HG02981 (cell line): ENCODE results near the gene MYOM3.

Source experiments
- ATAC-seq: cut with Tn5 transposase; IDR thresholded peaks from one replicate; pipeline ENCODE4 v1.9.1; 2021; ENCODE audit warnings: mild to moderate bottlenecking, moderate library complexity; ENCODE audit not compliant: unreplicated experiment

Gene MYOM3

DNA sequence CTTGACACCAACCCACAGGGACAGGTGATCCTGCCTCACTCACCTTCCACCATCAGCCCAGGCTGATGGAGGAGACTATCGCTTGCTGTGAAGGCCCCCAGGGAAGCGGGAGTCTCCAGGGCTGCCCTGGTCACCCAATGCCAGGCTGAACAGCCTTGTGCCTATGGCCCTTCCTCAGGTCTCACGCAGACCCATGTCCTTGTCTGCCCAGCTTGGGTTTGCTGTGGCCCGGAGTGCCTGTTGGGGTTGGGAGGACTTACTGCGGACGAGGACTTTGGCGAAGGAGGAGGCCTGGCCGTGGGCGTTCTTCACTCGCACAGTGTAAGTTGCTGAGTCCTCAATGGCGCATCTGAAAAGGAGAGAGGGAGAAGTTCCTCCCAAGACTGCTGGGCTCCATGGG is 14.3 kb downstream of the MYOM3 start:
- no peak for ATAC-seq

DNA sequence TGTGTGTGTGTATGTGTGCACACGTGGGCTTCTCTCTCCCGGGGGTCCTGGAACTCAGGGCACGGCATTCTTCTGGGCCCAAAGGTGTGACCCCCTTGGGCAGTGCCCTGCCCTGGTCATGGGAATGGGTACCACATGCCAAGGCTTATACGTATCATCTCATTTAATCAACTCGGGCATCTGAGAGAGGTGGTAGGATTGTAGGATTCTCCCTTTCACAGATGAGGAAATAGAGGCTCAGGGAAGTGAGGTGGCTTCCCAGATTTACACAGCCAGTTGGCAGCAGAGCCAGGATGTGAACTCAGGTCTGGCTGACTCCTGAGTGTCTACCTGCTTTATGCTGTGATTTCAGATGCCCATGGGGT is 15.2 kb downstream of the MYOM3 start:
- no peak for ATAC-seq

DNA sequence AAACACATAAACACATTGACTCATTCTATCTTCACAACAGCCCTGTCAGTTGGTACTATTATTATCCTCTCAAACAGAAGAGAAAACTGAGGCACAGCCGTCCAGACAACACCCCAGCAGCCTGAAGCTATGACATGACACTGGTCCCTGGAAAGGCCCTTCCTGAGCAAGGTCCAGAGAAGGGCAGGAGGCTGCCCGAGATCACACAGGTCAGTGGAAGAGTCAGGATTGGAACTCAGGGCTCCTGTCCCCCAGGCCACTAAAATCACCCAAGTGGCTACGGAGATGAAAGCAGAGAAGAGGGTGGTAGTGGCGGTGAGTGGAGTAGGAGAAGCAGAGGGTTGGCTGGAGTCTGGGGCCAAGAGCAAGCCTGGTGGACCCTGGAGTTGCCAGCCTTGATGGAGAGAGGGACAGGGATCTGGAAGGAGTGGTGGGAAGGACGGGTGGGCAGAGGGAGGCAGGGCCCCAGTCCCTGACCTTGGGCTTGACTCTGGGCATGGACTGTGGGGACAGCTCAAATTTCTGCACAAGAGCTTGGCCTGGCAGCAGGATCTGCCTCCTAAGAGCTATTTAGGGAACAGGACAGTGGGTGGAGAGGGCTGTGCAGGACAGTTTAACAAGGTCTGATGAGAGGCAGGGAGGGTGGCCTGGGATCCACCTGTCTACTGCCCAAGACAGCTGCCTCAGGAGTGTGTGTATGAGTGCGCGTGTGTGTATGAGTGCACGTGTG is 15.8 kb downstream of the MYOM3 start:
- ATAC-seq = no peak

DNA sequence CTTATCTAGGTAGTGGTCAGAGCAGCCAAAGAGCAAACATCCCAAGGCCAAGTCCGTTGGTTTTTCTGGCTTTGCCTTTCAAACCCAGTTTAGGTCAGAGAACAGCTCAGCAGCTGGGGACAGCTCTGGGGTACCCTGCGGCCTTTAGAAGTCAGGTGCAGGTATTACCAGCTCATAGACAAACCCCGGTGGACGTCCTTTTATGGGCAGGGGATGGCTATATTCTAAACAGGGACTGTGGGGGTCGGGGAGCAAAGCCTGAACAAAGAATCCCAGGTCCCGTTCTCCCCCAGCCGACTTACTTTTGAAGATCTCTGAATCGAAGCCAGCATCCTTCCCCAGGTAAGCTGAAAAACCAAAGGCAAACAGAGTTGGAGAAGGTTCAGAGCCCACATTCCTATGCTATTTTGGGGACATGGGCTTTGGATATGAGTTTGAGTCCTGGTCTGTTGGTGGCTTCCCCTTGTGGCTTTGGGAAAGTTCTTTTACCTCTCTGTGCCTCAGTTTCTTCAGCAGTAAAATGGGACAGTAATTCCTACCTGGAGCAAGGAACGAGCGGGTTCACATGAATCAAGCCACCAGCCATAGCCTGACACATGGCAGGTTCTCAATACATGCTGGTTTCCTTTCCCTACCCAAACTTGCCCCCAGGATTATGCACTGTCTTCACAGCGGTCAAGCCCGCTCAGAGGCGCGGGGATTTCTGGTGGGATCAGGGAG is 16.6 kb downstream of the MYOM3 start:
- no peak for ATAC-seq

DNA sequence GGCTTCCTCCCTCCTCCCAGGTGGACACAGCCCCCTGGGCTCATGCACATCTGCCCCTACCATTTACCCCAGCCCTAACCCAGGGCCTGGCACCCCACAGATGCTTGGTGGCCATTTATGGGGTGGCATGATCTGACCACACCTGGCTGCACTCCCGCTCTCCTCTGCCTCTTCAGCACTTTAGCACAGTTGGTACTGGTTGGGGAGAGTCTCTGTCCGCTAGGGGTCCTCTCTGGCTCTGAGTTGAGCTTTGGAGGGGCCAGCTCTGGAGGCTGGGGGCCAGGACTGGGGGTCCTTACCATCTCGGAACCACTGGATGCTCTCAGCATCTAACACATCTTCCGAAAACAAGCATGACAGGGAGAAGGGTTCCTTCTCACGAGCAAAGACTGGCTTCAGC is 17.4 kb downstream of the MYOM3 start:
- ATAC-seq = no peak

DNA sequence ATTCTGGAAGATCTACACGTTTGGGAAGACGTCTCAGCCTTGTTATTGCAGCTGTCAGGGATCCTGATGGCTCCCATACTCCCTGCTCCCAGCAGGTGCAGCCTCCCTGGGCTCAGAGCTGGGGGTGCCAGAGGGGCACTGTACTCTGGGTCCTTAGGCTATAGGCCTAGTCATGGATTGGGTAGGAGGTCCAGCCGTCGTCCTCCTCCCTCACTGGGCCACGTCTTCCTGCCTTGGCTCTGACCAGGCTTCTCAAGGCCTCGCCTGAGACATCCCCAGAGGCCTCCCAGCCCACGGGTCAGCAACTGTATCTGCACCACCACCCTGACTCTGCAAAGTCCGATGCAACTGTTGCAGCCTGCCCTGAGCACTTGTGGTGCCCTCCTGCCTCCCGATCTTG is 18.2 kb downstream of the MYOM3 start:
- no peak for ATAC-seq

DNA sequence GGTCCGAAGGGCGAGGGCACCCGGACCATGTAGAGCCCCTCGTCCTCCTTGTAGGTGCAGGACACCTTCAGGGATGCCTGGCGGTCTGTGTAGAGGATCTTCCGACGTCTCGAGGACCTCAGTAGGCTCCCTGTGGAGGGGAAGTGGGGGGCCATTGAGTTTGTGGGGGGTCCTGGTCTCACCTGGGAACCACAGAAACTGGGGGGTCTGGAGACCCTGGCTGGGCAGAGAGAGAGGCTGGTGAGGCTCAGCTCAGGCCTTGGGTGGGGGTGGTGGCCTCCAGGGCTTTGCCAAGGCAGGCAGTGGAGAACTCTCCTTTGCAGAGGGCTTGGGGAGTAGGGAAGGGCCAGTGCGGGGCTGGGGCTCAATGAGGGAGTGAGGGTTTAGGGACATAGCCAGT is 19.0 kb downstream of the MYOM3 start:
- ATAC-seq = no peak

DNA sequence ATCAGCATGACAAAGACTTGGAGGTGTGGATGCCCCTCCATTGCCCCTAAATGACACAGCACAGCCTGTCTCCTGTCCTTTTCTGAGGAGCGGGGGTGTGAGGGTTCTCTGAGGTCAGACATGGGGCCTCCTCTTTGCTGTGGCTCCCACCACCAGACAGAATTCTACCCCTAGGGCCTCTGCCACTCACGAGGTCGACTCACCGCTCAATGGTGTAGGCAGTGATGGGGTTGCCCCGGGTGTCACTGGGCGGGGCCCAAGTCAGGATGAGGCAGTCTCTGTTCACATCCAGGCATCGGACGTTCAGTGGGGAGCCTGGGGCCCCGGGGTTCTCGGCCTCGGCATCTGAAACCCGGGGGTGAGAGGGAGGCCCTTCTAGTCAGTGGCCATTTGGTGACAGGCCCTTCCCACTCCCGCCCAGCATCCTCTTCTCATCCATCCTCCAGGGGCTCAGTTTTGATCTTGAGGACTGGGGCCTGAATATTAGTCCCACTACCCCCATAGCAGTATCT is 19.9 kb downstream of the MYOM3 start:
- no peak for ATAC-seq

DNA sequence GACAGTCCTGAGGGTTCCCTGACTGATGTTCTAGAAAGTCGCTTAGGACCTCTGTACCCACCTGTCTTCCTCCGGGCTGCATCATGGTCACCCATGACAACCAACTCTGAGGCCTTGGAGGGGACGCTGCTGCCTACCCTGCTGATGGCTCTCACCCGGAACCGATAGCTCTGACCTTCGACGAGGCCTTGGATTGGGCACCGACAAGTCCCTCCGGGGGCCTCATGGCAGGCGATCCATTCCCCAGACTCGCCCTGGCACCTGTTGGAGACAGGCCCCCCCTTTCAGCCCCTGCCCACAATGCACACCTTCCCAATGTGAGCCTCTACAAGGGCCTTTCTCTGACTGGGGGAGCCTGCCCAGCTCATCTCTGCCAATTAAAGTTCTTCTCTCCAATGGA is 21.2 kb downstream of the MYOM3 start:
- ATAC-seq = no peak

DNA sequence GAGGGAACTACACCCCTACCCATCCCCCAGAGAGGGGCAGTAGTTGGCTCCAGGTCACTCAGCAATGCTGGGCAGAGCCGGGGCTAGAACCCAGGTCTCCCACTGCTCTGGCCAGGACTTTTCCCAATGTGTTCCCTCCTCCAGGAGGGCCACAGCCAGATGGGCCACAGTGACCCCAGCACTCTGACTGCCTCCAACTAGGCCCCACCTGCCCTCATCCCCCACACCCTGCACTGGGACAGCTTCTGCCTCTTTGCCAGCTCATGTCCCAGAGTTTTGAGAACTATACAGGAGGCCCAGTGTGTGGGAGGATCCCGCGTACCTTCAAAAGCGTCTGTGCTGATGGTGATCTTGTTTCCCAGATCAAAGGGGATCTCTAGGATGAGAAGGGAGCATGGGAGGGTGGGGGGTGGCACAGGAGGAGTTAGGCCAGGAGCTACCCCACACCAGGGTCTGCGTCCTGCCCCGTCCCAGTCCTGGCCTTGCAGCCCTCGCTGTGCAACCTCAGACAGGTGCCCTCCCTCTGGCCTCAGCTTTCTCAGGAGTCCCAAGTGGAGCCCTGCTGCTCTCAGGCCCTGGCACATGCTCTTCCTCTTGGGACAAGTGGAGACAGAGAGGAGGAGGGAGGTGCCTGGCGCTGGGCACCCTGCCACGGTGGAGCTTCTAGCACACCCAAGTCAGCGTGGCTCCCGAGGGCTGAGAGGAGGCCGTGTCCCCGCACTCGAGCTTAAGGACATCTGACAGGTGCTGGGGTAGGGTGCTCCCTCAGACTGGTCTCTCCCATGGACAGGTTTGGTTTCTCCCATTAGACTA is 22.0 kb downstream of the MYOM3 start:
- ATAC-seq = no peak

DNA sequence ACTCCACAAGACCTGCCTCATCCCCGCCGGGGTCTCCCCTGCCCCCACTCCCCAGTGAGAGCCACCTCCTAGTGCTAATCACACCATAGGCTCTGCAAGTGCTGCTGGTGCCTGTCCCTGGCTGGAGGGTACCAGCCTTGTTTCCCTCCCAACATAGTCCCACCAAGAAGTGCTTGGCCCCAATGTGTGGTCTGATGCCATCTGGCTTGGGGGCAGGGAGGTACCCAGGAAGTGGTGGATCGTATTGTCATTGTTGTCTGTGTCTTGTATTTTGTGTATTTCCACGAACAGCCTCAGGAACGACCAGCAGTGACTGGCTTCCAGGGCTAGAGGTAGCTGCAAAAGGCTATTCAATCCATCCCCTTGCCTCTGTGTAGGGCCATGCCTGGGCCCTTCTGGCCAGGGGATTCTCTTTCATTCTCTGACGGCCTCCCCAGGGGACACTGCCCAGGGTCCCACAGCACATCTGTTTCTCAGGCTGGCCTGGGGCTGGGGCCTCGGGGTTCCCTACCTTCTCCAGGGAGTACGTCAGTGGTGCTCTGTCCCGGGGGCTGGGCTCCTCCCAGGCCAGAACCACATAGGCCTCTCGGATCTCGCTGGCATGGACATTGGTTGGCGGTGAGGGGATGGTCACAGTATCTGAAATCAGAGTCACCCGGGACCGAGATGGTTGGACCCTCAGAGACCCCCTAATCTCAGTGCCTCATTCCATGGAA is 22.8 kb downstream of the MYOM3 start:
- ATAC-seq = no peak

DNA sequence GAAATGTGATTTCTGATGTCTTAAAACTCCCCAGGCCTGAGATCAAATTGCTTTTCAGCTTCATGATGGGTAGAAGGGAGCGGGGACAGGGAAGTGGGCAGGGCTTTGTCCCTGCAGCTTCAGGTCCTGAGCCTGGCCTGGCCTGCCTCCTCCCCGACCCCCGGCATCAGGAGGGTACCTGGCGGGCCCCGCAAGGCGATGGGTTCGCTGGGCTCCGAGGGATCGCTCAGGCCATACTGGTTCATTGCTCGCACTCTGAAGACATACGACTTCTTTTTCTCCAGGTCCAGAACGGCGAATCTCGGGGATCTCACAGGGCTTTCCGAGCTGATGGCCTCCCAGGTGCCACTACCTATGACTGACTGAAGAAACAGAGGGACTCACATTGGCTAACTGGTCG is 25.5 kb downstream of the MYOM3 start:
- ATAC-seq = no peak

DNA sequence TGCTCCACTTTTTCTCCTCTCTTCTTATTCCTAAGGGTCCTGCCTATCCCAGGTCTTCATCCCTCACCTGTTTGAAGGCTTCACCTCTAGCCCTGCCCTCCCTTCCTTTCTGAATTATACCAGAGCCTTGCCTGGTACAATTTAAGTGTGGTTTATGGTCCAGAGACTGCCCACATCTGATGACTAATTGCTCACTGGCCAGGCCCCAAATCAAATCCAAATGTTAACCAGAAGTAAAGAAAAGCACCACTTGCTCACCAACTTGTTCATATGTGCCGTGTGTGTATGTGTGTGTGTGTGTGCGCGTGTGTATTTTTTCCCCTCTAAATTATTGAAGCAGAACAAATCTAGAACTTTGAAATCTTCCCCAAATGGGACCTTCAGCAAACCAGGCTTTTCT is 26.4 kb downstream of the MYOM3 start:
- ATAC-seq = no peak

DNA sequence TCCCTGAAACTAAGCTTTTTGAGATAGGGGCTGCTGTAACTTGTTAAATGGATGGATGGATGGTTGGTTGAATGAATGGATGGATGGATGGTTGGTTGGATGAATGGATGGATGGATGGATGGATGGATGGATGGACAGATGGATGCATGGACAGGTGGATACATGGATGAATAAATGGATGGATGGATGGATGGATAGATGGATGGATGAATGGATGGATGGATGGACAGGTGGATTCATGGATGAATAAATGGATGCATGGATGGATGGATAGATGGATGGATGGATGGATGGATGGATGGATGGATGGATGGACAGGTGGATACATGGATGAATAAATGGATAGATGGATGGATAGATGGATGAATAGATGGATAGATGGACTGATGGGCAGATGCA is 26.9 kb downstream of the MYOM3 start:
- ATAC-seq = no peak

DNA sequence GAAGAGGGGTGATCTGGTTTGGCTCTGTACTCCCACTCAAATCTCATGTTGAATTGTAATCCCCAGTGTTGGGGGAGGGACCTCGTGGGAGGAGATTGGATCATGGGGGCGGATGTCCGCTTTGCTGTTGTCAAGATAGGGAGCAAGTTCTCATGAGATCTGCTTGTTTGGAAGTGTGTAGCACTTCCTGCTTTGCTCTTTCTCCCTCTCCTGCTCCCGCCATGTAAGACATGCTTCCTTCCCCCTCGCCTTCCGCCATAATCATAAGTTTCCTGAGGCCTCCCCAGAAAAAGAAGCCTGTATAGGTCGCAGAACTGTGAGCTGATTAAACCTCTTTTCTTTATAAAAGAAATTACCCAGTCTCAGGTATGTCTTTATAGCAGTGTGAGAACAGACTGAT is 27.9 kb downstream of the MYOM3 start:
- ATAC-seq = no peak

DNA sequence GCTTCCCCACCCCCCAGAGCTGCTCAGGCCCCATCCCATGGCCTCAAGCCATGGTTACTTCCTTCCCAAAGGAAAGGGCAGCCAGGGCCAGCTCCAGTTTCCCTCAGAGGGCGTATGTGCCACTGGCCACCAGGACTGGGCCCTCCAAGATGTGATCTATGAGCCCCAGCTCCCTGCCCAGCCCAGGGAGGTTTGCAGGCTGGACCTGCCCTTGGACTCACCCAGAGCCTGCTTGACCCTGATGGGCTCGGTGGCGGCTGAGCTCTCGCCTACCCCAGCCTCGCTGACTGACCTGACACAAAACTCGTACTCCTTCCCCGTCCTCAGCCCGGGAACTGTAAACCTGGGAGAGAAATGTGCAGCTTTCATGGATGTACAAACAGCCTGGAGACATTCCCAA is 29.6 kb downstream of the MYOM3 start:
- ATAC-seq = no peak

DNA sequence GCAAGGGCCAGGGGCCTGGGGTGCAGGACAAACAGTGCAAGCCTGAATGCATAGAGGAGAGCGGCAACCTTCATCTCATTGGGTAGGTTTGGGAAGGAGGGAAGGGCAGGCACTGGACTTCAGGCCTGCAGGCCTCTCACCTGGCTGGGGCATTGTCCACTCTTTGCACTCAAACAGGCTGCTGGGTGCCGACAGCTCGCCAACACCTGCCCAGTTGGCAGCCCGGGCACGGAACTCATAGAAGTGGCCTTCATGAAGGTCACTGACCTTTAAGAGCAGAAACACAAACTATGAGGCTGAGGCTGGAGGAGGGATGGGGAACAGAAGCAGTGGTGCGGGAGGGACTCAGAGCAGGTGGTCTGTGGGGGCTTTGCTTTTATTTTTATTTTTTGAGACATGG is 30.7 kb downstream of the MYOM3 start:
- ATAC-seq = no peak

DNA sequence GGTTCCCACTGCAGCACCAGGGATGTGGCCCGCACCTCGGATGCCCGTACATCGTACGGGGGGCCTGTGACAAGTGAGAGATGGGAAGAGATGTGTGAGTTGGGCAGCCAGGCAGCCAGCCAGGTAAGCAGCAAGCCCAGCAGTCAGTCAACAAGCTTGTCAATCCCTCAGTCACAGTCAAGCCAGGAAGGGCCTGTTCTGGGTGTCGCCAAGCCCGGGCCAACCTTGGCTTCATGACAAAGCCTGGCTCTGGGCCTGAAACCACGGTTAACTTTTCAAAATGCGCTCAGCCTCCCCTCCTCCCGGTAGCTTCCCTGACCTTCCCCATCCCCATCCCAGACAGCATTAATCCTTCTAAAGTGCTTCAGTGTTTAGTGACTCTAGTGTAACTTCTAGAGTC is 31.8 kb downstream of the MYOM3 start:
- ATAC-seq = no peak

DNA sequence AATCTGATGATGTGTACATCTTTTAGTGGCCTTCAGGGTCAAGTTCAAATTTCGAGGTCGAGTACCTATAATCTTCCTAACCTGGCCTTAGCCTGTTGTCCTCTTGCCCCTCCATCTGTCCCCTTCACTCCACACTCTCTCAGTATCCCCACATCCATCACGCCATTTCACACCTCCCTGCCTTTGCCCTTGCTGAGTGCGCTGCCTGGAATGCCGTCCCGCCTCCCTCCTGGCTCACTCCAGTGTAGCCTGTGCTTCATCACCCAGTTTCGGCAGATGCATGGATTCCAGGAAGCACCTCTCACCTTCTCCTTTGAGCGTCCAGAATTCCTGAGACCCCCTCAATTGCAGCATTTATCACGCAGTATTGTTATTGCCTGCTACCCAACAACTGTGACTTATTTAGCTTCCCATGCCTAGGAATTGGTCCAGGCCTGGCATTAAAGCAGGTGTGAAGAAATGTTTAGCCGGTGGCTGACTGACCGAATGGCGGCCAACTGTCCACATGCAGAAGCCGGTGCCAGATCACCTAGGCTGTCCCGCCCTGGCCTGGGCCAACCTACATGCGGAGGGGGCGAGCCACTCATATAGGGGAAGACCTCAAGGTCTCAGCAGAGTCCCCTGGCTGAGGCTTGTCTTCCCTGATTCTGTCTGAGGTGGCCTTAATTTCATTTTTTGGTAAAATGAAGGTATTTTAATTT is 34.5 kb downstream of the MYOM3 start:
- no peak for ATAC-seq

DNA sequence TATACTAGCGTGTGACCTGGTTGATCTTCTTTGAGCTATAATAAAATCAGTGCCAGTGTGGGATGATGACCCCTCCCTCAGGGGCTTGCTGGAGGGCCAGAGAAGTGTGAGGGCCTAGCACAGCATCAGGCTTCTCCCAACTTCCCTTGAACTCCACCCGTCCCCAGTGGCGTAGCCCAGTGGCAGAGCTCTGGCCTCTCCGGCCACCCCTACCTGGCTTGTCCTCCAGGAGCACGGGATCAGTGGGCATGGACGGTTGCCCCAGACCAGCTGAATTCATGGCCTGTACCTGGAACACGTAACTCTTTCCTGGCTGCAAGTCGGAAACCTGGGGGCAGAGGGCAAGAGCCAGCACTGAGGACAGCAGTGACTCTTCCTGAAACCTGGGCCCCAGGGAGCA is 36.0 kb downstream of the MYOM3 start:
- ATAC-seq = no peak

DNA sequence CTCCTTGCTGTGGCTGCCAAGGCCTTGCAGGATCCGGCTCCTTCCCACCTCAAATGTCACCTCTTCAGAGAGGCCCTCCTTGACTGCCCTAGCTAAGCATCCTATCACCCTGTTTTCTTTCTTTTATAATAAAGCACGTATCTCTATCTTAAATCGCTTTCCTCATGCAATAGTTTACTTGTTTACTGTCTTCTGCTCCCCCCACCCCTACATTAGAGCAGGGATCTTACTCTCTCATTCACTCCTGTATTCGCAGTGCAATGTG is 36.4 kb downstream of the MYOM3 start:
- no peak for ATAC-seq
